Measurements from ENCODE around the gene MZB1.
"Not testable (repeated sequence)": the region's sequence is repeated elsewhere in the genome, so short reads cannot be mapped to it uniquely, and the experiment has no call there.

Gene MZB1

GRCh38 chr5:139410121-139410992, 20.6 kb upstream of the MZB1 start:
- Histone ChIP-seq H3K36me3 (ENCODE audit: control insufficient read depth in 1 of 2, insufficient read depth in 2 of 2, low read depth in 1 of 2, low read length in 2 of 2) (peaks cover 15 to 27% of the 10 kb centered on the region in 2 experiments), H3K23ac (ENCODE audit: low read length in 2 of 2) (no peak overlapping the region), H4K91ac (ENCODE audit: low read length) (no peak overlapping the region), H3K14ac (ENCODE audit: low read length in 2 of 2) (no peak overlapping the region), H3K4me2 (ENCODE audit: low read length, poor library complexity, severe bottlenecking) (no peak overlapping the region), H3K4ac (ENCODE audit: low read depth in 1 of 2, low read length in 2 of 2) (no peak overlapping the region), H2BK12ac (ENCODE audit: low read length in 2 of 2) (no peak overlapping the region), H2BK15ac (ENCODE audit: low read depth, poor library complexity, severe bottlenecking) (no peak overlapping the region), H3K27me3 (ENCODE audit: control insufficient read depth in 1 of 2, insufficient read depth in 1 of 2, low read length in 2 of 2) (no peaks in the 10 kb centered on the region), H3K9ac (ENCODE audit: low read length) (peak overlapping the region; percentile 84), H3K4me3 (ENCODE audit: insufficient read depth in 1 of 2, low read depth in 1 of 2, low read length in 2 of 2) (no peak overlapping the region), H4K8ac (ENCODE audit: low read length) (no peak overlapping the region), H2BK120ac (ENCODE audit: low read depth, low read length) (no peak overlapping the region), H3K79me1 (replicated peaks; ENCODE audit: low read length, poor library complexity, severe bottlenecking) (no peaks in the 10 kb centered on the region), H3K4me1 (ENCODE audit: control insufficient read depth, insufficient read depth, low read depth, low read length) (peaks cover 3% of the 10 kb centered on the region), H2BK5ac (ENCODE audit: low read depth, low read length, poor library complexity, severe bottlenecking) (no peak overlapping the region), H2AK5ac (ENCODE audit: low read length, severe bottlenecking) (no peak overlapping the region), H3K27ac (ENCODE audit: low read length, poor library complexity, severe bottlenecking) (no peak overlapping the region), H2AFZ (ENCODE audit: low read depth, low read length) (no peak overlapping the region), H3K9me3 (ENCODE audit: control insufficient read depth, low read length) (no peaks in the 10 kb centered on the region), H3K18ac (ENCODE audit: low read depth in 1 of 2, low read length in 2 of 2) (no peak overlapping the region)
- 62% methylated on average over 3 of the region's 6 CpGs for WGBS
- DNase-seq = no peak

- DNase-seq; H3K9ac ChIP-seq (ENCODE audit: low read length); H2BK15ac ChIP-seq (ENCODE audit: low read depth, poor library complexity, severe bottlenecking); H3K18ac ChIP-seq (ENCODE audit: low read depth in 1 of 2, low read length in 2 of 2); H3K4ac ChIP-seq (ENCODE audit: low read depth in 1 of 2, low read length in 2 of 2); H2BK12ac ChIP-seq (ENCODE audit: low read length in 2 of 2); H2BK120ac ChIP-seq (ENCODE audit: low read depth, low read length); H3K27me3 ChIP-seq (ENCODE audit: control insufficient read depth in 1 of 2, insufficient read depth in 1 of 2, low read length in 2 of 2); H3K79me1 ChIP-seq (replicated peaks; ENCODE audit: low read length, poor library complexity, severe bottlenecking); H3K23ac ChIP-seq (ENCODE audit: low read length in 2 of 2); H3K9me3 ChIP-seq (ENCODE audit: control insufficient read depth, low read length); H3K14ac ChIP-seq (ENCODE audit: low read length in 2 of 2); H3K27ac ChIP-seq (ENCODE audit: low read length, poor library complexity, severe bottlenecking); H3K4me1 ChIP-seq (ENCODE audit: control insufficient read depth, insufficient read depth, low read depth, low read length); H2BK5ac ChIP-seq (ENCODE audit: low read depth, low read length, poor library complexity, severe bottlenecking); H3K4me3 ChIP-seq (ENCODE audit: insufficient read depth in 1 of 2, low read depth in 1 of 2, low read length in 2 of 2); H3K4me2 ChIP-seq (ENCODE audit: low read length, poor library complexity, severe bottlenecking); H4K8ac ChIP-seq (ENCODE audit: low read length); H4K91ac ChIP-seq (ENCODE audit: low read length); H2AK5ac ChIP-seq (ENCODE audit: low read length, severe bottlenecking); H2AFZ ChIP-seq (ENCODE audit: low read depth, low read length): not testable (repeated sequence)
- WGBS = 98% methylated on average over 3 of the region's 5 CpGs
- peaks cover 9 to 16% of the 10 kb centered on the region in 2 experiments for H3K36me3 ChIP-seq (ENCODE audit: control insufficient read depth in 1 of 2, insufficient read depth in 2 of 2, low read depth in 1 of 2, low read length in 2 of 2)
These were observed 19.4 kb upstream of the MZB1 start for GRCh38 chr5:139409116-139409515.

GRCh38 chr5:139408191-139408590, 18.5 kb upstream of the MZB1 start:
- Histone ChIP-seq H3K36me3 (ENCODE audit: control insufficient read depth in 1 of 2, insufficient read depth in 2 of 2, low read depth in 1 of 2, low read length in 2 of 2) (peaks cover 7 to 9% of the 10 kb centered on the region in 2 experiments), H3K27me3 (ENCODE audit: control insufficient read depth in 1 of 2, insufficient read depth in 1 of 2, low read length in 2 of 2) (no peaks in the 10 kb centered on the region), H2BK120ac (ENCODE audit: low read depth, low read length) (no peak overlapping the region), H3K9ac (ENCODE audit: low read length) (no peak overlapping the region), H4K91ac (ENCODE audit: low read length) (no peak overlapping the region), H3K18ac (ENCODE audit: low read depth in 1 of 2, low read length in 2 of 2) (no peak overlapping the region), H3K9me3 (ENCODE audit: control insufficient read depth, low read length) (no peaks in the 10 kb centered on the region), H3K79me1 (replicated peaks; ENCODE audit: low read length, poor library complexity, severe bottlenecking) (no peaks in the 10 kb centered on the region), H2BK5ac (ENCODE audit: low read depth, low read length, poor library complexity, severe bottlenecking) (no peak overlapping the region), H2BK15ac (ENCODE audit: low read depth, poor library complexity, severe bottlenecking) (no peak overlapping the region), H3K4ac (ENCODE audit: low read depth in 1 of 2, low read length in 2 of 2) (no peak overlapping the region), H3K23ac (ENCODE audit: low read length in 2 of 2) (no peak overlapping the region), H2AK5ac (ENCODE audit: low read length, severe bottlenecking) (no peak overlapping the region), H3K4me1 (ENCODE audit: control insufficient read depth, insufficient read depth, low read depth, low read length) (peaks cover 4% of the 10 kb centered on the region), H3K14ac (ENCODE audit: low read length in 2 of 2) (no peak overlapping the region), H3K27ac (ENCODE audit: low read length, poor library complexity, severe bottlenecking) (no peak overlapping the region), H2BK12ac (ENCODE audit: low read length in 2 of 2) (no peak overlapping the region), H3K4me2 (ENCODE audit: low read length, poor library complexity, severe bottlenecking) (no peak overlapping the region), H2AFZ (ENCODE audit: low read depth, low read length) (no peak overlapping the region), H4K8ac (ENCODE audit: low read length) (no peak overlapping the region), H3K4me3 (ENCODE audit: insufficient read depth in 1 of 2, low read depth in 1 of 2, low read length in 2 of 2) (no peak overlapping the region)
- no peak for DNase-seq
- WGBS = 93% methylated on average over 7 of the region's 7 CpGs

- Histone ChIP-seq H3K14ac (ENCODE audit: low read length in 2 of 2) (no peak overlapping the region), H4K91ac (ENCODE audit: low read length) (no peak overlapping the region), H3K9me3 (ENCODE audit: control insufficient read depth, low read length) (no peaks in the 10 kb centered on the region), H2BK15ac (ENCODE audit: low read depth, poor library complexity, severe bottlenecking) (no peak overlapping the region), H3K4me3 (ENCODE audit: insufficient read depth in 1 of 2, low read depth in 1 of 2, low read length in 2 of 2) (no peak overlapping the region), H3K4me2 (ENCODE audit: low read length, poor library complexity, severe bottlenecking) (no peak overlapping the region), H3K27ac (ENCODE audit: low read length, poor library complexity, severe bottlenecking) (no peak overlapping the region), H3K9ac (ENCODE audit: low read length) (no peak overlapping the region), H3K18ac (ENCODE audit: low read depth in 1 of 2, low read length in 2 of 2) (no peak overlapping the region), H2BK12ac (ENCODE audit: low read length in 2 of 2) (no peak overlapping the region), H4K8ac (ENCODE audit: low read length) (no peak overlapping the region), H3K27me3 (ENCODE audit: control insufficient read depth in 1 of 2, insufficient read depth in 1 of 2, low read length in 2 of 2) (no peaks in the 10 kb centered on the region), H2BK120ac (ENCODE audit: low read depth, low read length) (no peak overlapping the region), H2BK5ac (ENCODE audit: low read depth, low read length, poor library complexity, severe bottlenecking) (no peak overlapping the region), H3K23ac (ENCODE audit: low read length in 2 of 2) (no peak overlapping the region), H3K79me1 (replicated peaks; ENCODE audit: low read length, poor library complexity, severe bottlenecking) (peaks cover 4% of the 10 kb centered on the region), H3K4me1 (ENCODE audit: control insufficient read depth, insufficient read depth, low read depth, low read length) (peaks cover 7% of the 10 kb centered on the region), H2AK5ac (ENCODE audit: low read length, severe bottlenecking) (no peak overlapping the region), H3K36me3 (ENCODE audit: control insufficient read depth in 1 of 2, insufficient read depth in 2 of 2, low read depth in 1 of 2, low read length in 2 of 2) (peaks cover under 1 to 6% of the 10 kb centered on the region in 2 experiments), H2AFZ (ENCODE audit: low read depth, low read length) (no peak overlapping the region), H3K4ac (ENCODE audit: low read depth in 1 of 2, low read length in 2 of 2) (no peak overlapping the region)
- no peak for DNase-seq
These were observed 17.8 kb upstream of the MZB1 start for GRCh38 chr5:139407517-139407916.
